Activated CD8-positive, alpha-beta memory T cell treated with anti-CD3 and anti-CD28 coated beads for 4 hours (primary cell): Measurements from ENCODE around the gene ASB16.

Experiments
- DNase-seq, 2 donors: peaks; one replicate each; pipeline ENCODE4 v3.0.0-alpha.2; 2020; ENCODE audit warnings: low read depth in 2 of 2

ASB16 gene

GRCh38 chr17:44221862-44222111, 51.3 kb downstream of the ASB16 start:
- no peak for DNase-seq

- no peak for DNase-seq
Observed at GRCh38 chr17:44222112-44222869, 51.8 kb downstream of the ASB16 start.

GRCh38 chr17:44223541-44224071, 53.1 kb downstream of the ASB16 start:
- no peak for DNase-seq
